GM23248 (cell line): Measurements from ENCODE around the gene FBXO24.

ENCODE experiments used
- EZH2 ChIP-seq: fragments of 200-600 bp; sonication (generic); IDR thresholded peaks from 2 replicates; pipeline ENCODE4 v1.6.1; 2018; ENCODE audit warnings: antibody characterized with exemption, mild to moderate bottlenecking; ENCODE audit not compliant: insufficient read depth, poor library complexity, severe bottlenecking
- EZH2phosphoT487 ChIP-seq: fragments of 200-600 bp; sonication (generic); IDR thresholded peaks from 2 replicates; pipeline ENCODE4 v1.6.1; 2018; ENCODE audit warnings: antibody characterized with exemption, moderate library complexity, mild to moderate bottlenecking, low read depth; ENCODE audit not compliant: insufficient read depth

GRCh38 chr7:100570954-100571828 is 14.9 kb upstream of the FBXO24 start:
- TF ChIP-seq EZH2 (no peak), EZH2phosphoT487 (no peak)
